Ectodermal cell (in vitro differentiated cells): ENCODE results near the gene CCBE1.

Experiments
- H3K27ac ChIP-seq: 2 replicates; pipeline ENCODE4 v1.7.0; 2013; ENCODE audit warnings: mild to moderate bottlenecking, low read depth, low read length; ENCODE audit not compliant: insufficient read depth, poor library complexity, severe bottlenecking
- H3K27me3 ChIP-seq: 2 replicates; pipeline ENCODE4 v1.7.0; 2013; ENCODE audit warnings: mild to moderate bottlenecking, low read length; ENCODE audit not compliant: insufficient read depth, control insufficient read depth, poor library complexity, severe bottlenecking
- H3K36me3 ChIP-seq: one replicate; pipeline ENCODE4 v1.7.0; 2013; ENCODE audit warnings: low read length; ENCODE audit not compliant: control insufficient read depth, insufficient read depth
- H3K4me1 ChIP-seq: one replicate; pipeline ENCODE4 v1.7.0; 2013; ENCODE audit warnings: low read length; ENCODE audit not compliant: control insufficient read depth, insufficient read depth
- H3K4me3 ChIP-seq: 2 replicates; pipeline ENCODE4 v1.7.0; 2013; ENCODE audit warnings: low read depth, low read length, control low read depth; ENCODE audit not compliant: insufficient read depth
- H3K9me3 ChIP-seq: 2 replicates; pipeline ENCODE4 v1.7.0; 2013; ENCODE audit warnings: mild to moderate bottlenecking, low read length, moderate library complexity; ENCODE audit not compliant: control insufficient read depth
- WGBS, 2 experiments: methylation state at CpG; one replicate each; pipeline ENCODE4 v1.1.7; 2013; ENCODE audit warnings: missing lambda C conversion rate in 2 of 2; 5-methylcytosine and 5-hydroxymethylcytosine counted together

The CCBE1 gene

GRCh38 chr18:59540346-59540745 is 156.9 kb downstream of the CCBE1 start:
- H3K4me3 ChIP-seq: no peak overlapping the region
- H3K27me3 ChIP-seq: no peaks in the 10 kb centered on the region

DNA sequence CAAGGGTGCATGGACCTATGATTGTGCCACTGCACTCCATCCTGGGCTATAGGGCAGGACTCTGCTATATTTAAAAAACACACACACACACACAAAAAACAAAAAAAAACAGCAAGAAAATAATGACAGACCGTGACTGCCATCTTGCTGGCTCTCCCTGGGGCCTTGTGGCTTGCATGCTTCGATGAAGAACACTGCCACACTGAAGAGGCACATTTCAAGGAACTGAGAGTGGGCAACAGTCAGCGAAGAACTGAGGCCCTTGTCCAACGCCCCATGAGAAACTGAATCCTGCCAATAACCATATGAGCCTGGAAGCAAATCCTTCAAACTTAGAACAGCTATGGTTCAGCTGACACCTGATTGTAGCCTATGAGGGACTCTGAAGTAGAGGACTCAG is 158.1 kb downstream of the CCBE1 start:
- Histone ChIP-seq H3K27ac (no peak overlapping the region), H3K27me3 (no peaks in the 10 kb centered on the region), H3K9me3 (no peaks in the 10 kb centered on the region), H3K4me3 (no peak overlapping the region), H3K4me1 (no peaks in the 10 kb centered on the region), H3K36me3 (no peaks in the 10 kb centered on the region)
- WGBS, 2 experiments: 94 to 95% methylated on average over 4 of the region's 4 CpGs

More at GRCh38 chr18:59540346-59540745, 156.9 kb downstream of the CCBE1 start:
- Histone ChIP-seq H3K9me3 (no peaks in the 10 kb centered on the region), H3K27ac (no peak overlapping the region), H3K4me1 (no peaks in the 10 kb centered on the region), H3K36me3 (no peaks in the 10 kb centered on the region)

DNA sequence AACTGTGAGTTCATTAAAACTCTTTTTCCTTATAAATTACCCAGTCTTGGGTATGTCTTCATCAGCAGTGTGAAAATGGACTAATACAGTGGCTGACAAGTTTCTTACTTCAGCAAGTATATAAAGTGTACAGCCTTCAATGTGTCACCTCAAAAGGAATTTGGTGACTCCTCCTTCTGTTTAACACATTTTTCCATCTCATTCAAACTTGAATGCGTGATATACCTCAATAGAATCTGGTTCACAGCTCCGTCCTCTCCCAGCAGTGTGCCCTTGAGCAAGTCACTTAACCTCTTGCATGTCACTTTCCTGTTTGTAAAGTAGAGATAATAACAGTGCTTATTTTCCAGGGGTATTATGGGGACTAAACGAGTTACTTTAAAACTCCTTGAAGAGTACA is 159.6 kb downstream of the CCBE1 start:
- WGBS, 2 experiments: 85 to 91% methylated on average over 2 to 3 of the region's 3 CpGs
- Histone ChIP-seq H3K9me3 (no peaks in the 10 kb centered on the region), H3K27me3 (no peaks in the 10 kb centered on the region), H3K36me3 (no peaks in the 10 kb centered on the region), H3K27ac (no peak overlapping the region), H3K4me3 (no peak overlapping the region), H3K4me1 (no peaks in the 10 kb centered on the region)

GRCh38 chr18:59536166-59536565 is 161.1 kb downstream of the CCBE1 start:
- Histone ChIP-seq H3K4me1 (no peaks in the 10 kb centered on the region), H3K9me3 (no peaks in the 10 kb centered on the region), H3K4me3 (no peak overlapping the region), H3K27ac (no peak overlapping the region), H3K36me3 (no peaks in the 10 kb centered on the region), H3K27me3 (no peaks in the 10 kb centered on the region)
- 92 to 95% methylated on average over 8 of the region's 8 CpGs for WGBS, 2 experiments

- WGBS, 2 experiments: 89% methylated on average over 6 of the region's 6 CpGs
- Histone ChIP-seq H3K4me1 (no peaks in the 10 kb centered on the region), H3K27me3 (no peaks in the 10 kb centered on the region), H3K36me3 (no peaks in the 10 kb centered on the region), H3K27ac (no peak overlapping the region), H3K4me3 (no peak overlapping the region), H3K9me3 (no peaks in the 10 kb centered on the region)
Observed at GRCh38 chr18:59535055-59535454, 162.2 kb downstream of the CCBE1 start.

GRCh38 chr18:59528866-59529265 is 168.4 kb downstream of the CCBE1 start:
- 90 to 91% methylated on average over 8 of the region's 8 CpGs for WGBS, 2 experiments
- Histone ChIP-seq H3K9me3 (no peaks in the 10 kb centered on the region), H3K36me3 (no peaks in the 10 kb centered on the region), H3K4me1 (no peaks in the 10 kb centered on the region), H3K27me3 (no peaks in the 10 kb centered on the region), H3K27ac (no peak overlapping the region), H3K4me3 (no peak overlapping the region)

GRCh38 chr18:59520562-59521355 is 176.5 kb downstream of the CCBE1 start:
- no peak overlapping the region for H3K27ac ChIP-seq
- WGBS, 2 experiments: 95 to 96% methylated on average over 4 of the region's 4 CpGs
- H3K9me3 ChIP-seq: no peaks in the 10 kb centered on the region
- no peaks in the 10 kb centered on the region for H3K27me3 ChIP-seq
- H3K36me3 ChIP-seq: no peaks in the 10 kb centered on the region
- no peak overlapping the region for H3K4me3 ChIP-seq
- H3K4me1 ChIP-seq: peaks cover 3% of the 10 kb centered on the region

DNA sequence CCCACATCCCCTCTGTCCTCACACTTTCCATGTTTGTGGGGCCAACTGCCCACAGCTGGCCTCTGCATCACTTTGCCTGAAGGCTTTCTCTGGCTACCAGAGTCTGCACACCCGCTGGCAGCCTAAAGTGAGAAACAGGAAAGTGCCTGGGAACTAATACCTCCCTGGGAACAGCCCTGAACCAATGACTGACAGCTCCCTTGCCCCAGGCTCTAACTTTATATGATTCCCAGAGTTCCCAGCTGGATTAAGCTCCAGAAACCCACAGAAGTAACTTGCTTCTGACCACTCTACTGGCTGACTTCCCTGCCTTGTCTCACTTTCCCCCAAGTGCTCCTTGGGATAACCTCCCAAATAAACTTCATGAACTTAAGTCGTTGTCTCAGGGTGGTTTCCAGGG is 178.5 kb downstream of the CCBE1 start:
- WGBS, 2 experiments: 81 to 82% methylated on average over 2 of the region's 2 CpGs

GRCh38 chr18:59517446-59518165 is 179.6 kb downstream of the CCBE1 start:
- Histone ChIP-seq H3K27me3 (no peaks in the 10 kb centered on the region), H3K36me3 (no peaks in the 10 kb centered on the region), H3K4me3 (no peak overlapping the region), H3K4me1 (peaks cover 3% of the 10 kb centered on the region), H3K9me3 (no peaks in the 10 kb centered on the region), H3K27ac (no peak overlapping the region)
- 81% methylated on average over 4 of the region's 4 CpGs for WGBS, 2 experiments

More for the DNA sequence above, 178.5 kb downstream of the CCBE1 start:
- H3K27me3 ChIP-seq: no peaks in the 10 kb centered on the region
- peaks cover 3% of the 10 kb centered on the region for H3K4me1 ChIP-seq
- no peaks in the 10 kb centered on the region for H3K36me3 ChIP-seq
- H3K27ac ChIP-seq: no peak overlapping the region
- no peak overlapping the region for H3K4me3 ChIP-seq
- no peaks in the 10 kb centered on the region for H3K9me3 ChIP-seq

- Histone ChIP-seq H3K4me3 (no peak overlapping the region), H3K4me1 (peaks cover 3% of the 10 kb centered on the region), H3K27ac (no peak overlapping the region), H3K27me3 (no peaks in the 10 kb centered on the region), H3K36me3 (no peaks in the 10 kb centered on the region), H3K9me3 (no peaks in the 10 kb centered on the region)
- 43 to 50% methylated on average over 6 of the region's 6 CpGs for WGBS, 2 experiments
Observed at GRCh38 chr18:59516356-59517155, 180.7 kb downstream of the CCBE1 start.
